ENCODE data around the gene FHOD3.

The FHOD3 gene

GRCh38 chr18:36675076-36675475 is 377.6 kb downstream of the FHOD3 start:
- in situ Hi-C loops (cut with MboI; ENCODE audit: low sequenced_read_pairs) = no loop called here

GRCh38 chr18:36675542-36675941 is 378.0 kb downstream of the FHOD3 start:
- in situ Hi-C loops (cut with MboI; ENCODE audit: low sequenced_read_pairs) = no loop called here

GRCh38 chr18:36676629-36677028 is 379.1 kb downstream of the FHOD3 start:
- in situ Hi-C loops (cut with MboI; ENCODE audit: low sequenced_read_pairs) = no loop called here

- in situ Hi-C loops (cut with MboI; ENCODE audit: low sequenced_read_pairs) = no loop called here
Observed at GRCh38 chr18:36680042-36680441, 382.5 kb downstream of the FHOD3 start.

- in situ Hi-C loops (cut with MboI; ENCODE audit: low sequenced_read_pairs) = no loop called here
Observed at GRCh38 chr18:36685580-36685979, 388.1 kb downstream of the FHOD3 start.

GRCh38 chr18:36688020-36688965 is 390.8 kb downstream of the FHOD3 start:
- in situ Hi-C loops (cut with MboI; ENCODE audit: low sequenced_read_pairs) = no loop called here

GRCh38 chr18:36692371-36692770 is 394.9 kb downstream of the FHOD3 start:
- in situ Hi-C loops (cut with MboI; ENCODE audit: low sequenced_read_pairs) = no loop called here

GRCh38 chr18:36692921-36693332 is 395.4 kb downstream of the FHOD3 start:
- in situ Hi-C loops (cut with MboI; ENCODE audit: low sequenced_read_pairs) = no loop called here

GRCh38 chr18:36693931-36694620 is 396.6 kb downstream of the FHOD3 start:
- in situ Hi-C loops (cut with MboI; ENCODE audit: low sequenced_read_pairs) = no loop called here

GRCh38 chr18:36695806-36696205 is 398.3 kb downstream of the FHOD3 start:
- in situ Hi-C loops (cut with MboI; ENCODE audit: low sequenced_read_pairs) = no loop called here

GRCh38 chr18:36697905-36698304 is 400.4 kb downstream of the FHOD3 start:
- in situ Hi-C loops (cut with MboI; ENCODE audit: low sequenced_read_pairs) = no loop called here

GRCh38 chr18:36700955-36701354 is 403.4 kb downstream of the FHOD3 start:
- in situ Hi-C loops (cut with MboI; ENCODE audit: low sequenced_read_pairs) = no loop called here

- in situ Hi-C loops (cut with MboI; ENCODE audit: low sequenced_read_pairs) = no loop called here
Observed at GRCh38 chr18:36702401-36703013, 405.0 kb downstream of the FHOD3 start.

- in situ Hi-C loops (cut with MboI; ENCODE audit: low sequenced_read_pairs) = no loop called here
Observed at GRCh38 chr18:36704156-36704555, 406.6 kb downstream of the FHOD3 start.

- in situ Hi-C loops (cut with MboI; ENCODE audit: low sequenced_read_pairs) = no loop called here
Observed at GRCh38 chr18:36706134-36706881, 408.8 kb downstream of the FHOD3 start.

- in situ Hi-C loops (cut with MboI; ENCODE audit: low sequenced_read_pairs) = no loop called here
Observed at GRCh38 chr18:36708366-36708765, 410.9 kb downstream of the FHOD3 start.

GRCh38 chr18:36709315-36709714 is 411.8 kb downstream of the FHOD3 start:
- in situ Hi-C loops (cut with MboI; ENCODE audit: low sequenced_read_pairs) = no loop called here

GRCh38 chr18:36711014-36711725 is 413.7 kb downstream of the FHOD3 start:
- in situ Hi-C loops (cut with MboI; ENCODE audit: low sequenced_read_pairs) = no loop called here

- in situ Hi-C loops (cut with MboI; ENCODE audit: low sequenced_read_pairs) = no loop called here
Observed at GRCh38 chr18:36711813-36712444, 414.4 kb downstream of the FHOD3 start.

GRCh38 chr18:36714476-36714875 is 417.0 kb downstream of the FHOD3 start:
- in situ Hi-C loops (cut with MboI; ENCODE audit: low sequenced_read_pairs) = no loop called here

All from HL-60/S4 (cell line).